NCI-H460 (cell line): Measurements from ENCODE around the gene ACYP2. TPM values are rescaled to one million over a fixed set of nuclear protein-coding genes. Genes with fewer than 3 reads are reported as not detected.
A peak's percentile ranks its signal among the peaks of the same experiment; 100 is the strongest.
"Not testable (repeated sequence)": the region's sequence is repeated elsewhere in the genome, so short reads cannot be mapped to it uniquely, and the experiment has no call there.

ENCODE experiments used
- DNase-seq: peaks from one replicate; pipeline ENCODE4 v3.0.0-alpha.2; 2016; ENCODE audit warnings: low read depth; ENCODE audit errors: extremely low read depth
- total RNA-seq: library from RNA; depleted of rRNA; stranded (reverse); fragments of >200 nt; shearing (Covaris generic); gene quantifications from 2 replicates; pipeline ENCODE4 v1.2.3, GENCODE V29; 2014

Gene ACYP2
- total RNA-seq, 1 experiment from 2014 or later, result 7.4 TPM

- DNase-seq, result no peak
Observed at GRCh38 chr2:54308186-54308585, 192.8 kb downstream of the ACYP2 start.

GRCh38 chr2:54308782-54309181 lies 193.4 kb downstream of the ACYP2 start:
- no peak for DNase-seq

- no peak for DNase-seq
Observed at GRCh38 chr2:54310311-54310710, 194.9 kb downstream of the ACYP2 start.

- no peak for DNase-seq
Observed at GRCh38 chr2:54310961-54311360, 195.5 kb downstream of the ACYP2 start.

- no peak for DNase-seq
Observed at GRCh38 chr2:54313147-54313546, 197.7 kb downstream of the ACYP2 start.

GRCh38 chr2:54317973-54318372 lies 202.6 kb downstream of the ACYP2 start:
- no peak for DNase-seq

- DNase-seq, result no peak
Observed at GRCh38 chr2:54318821-54319220, 203.4 kb downstream of the ACYP2 start.

- no peak for DNase-seq
Observed at GRCh38 chr2:54321047-54321446, 205.6 kb downstream of the ACYP2 start.

GRCh38 chr2:54324517-54324916 lies 209.1 kb downstream of the ACYP2 start:
- not testable (repeated sequence) for DNase-seq

GRCh38 chr2:54325148-54325547 lies 209.7 kb downstream of the ACYP2 start:
- DNase-seq, result no peak

- no peak for DNase-seq
Observed at GRCh38 chr2:54329482-54330161, 214.2 kb downstream of the ACYP2 start.

GRCh38 chr2:54330162-54330925 lies 214.9 kb downstream of the ACYP2 start:
- DNase-seq, result peak; percentile 96

GRCh38 chr2:54330926-54331835 lies 215.8 kb downstream of the ACYP2 start:
- DNase-seq, result no peak

- no peak for DNase-seq
Observed at GRCh38 chr2:54332386-54332785, 217.0 kb downstream of the ACYP2 start.

- no peak for DNase-seq
Observed at GRCh38 chr2:54336136-54336976, 220.9 kb downstream of the ACYP2 start.

GRCh38 chr2:54336977-54337255 lies 221.5 kb downstream of the ACYP2 start:
- no peak for DNase-seq

- no peak for DNase-seq
Observed at GRCh38 chr2:54341656-54342055, 226.2 kb downstream of the ACYP2 start.

- DNase-seq, result no peak
Observed at GRCh38 chr2:54342603-54343002, 227.2 kb downstream of the ACYP2 start.

- DNase-seq, result no peak
Observed at GRCh38 chr2:54347622-54348021, 232.2 kb downstream of the ACYP2 start.

GRCh38 chr2:54348646-54349045 lies 233.2 kb downstream of the ACYP2 start:
- no peak for DNase-seq

GRCh38 chr2:54350426-54350825 lies 235.0 kb downstream of the ACYP2 start:
- no peak for DNase-seq
